ENCODE measurements around the gene TCF25.

The TCF25 gene

DNA sequence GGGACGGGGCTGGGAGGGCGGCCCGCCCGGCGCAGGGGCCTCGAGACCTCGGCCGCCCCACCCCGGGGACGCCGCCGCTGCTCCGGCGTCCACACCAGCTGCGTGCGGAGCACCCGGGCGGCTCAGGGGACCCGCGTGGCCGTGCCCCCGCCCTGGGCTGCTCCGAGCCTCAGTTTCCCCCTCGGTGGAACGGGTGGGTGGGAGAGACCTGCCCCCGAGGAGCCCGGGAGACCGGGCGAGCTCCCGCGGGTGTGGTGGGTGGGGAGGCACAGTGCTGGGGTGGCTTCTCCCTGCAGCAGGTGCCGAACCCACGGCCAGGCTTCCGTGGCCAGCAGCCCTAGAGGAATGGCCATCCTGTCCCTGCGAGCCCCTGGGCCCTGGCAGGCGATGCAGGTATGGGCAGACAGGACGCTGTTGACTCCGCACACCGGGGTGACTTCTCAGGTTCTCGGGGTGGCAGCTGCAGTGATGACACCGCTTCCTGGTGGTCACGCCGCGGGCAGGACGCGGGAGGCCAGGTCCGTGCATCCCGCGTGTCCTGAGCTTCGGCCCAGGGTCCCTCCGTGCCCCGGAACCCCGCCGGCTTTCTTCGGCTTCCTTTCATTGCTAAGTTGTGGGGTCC, 75.8 kb downstream of the TCF25 start:
- peak overlapping the region; percentile 78 for H3K9ac ChIP-seq (ENCODE audit: low read depth, low read length)
- H3K4me1 ChIP-seq (ENCODE audit: control insufficient read depth, insufficient read depth, low read length): peaks cover 16% of the 10 kb centered on the region
- H3K4me3 ChIP-seq (ENCODE audit: low read length): peak overlapping the region; percentile 87

DNA sequence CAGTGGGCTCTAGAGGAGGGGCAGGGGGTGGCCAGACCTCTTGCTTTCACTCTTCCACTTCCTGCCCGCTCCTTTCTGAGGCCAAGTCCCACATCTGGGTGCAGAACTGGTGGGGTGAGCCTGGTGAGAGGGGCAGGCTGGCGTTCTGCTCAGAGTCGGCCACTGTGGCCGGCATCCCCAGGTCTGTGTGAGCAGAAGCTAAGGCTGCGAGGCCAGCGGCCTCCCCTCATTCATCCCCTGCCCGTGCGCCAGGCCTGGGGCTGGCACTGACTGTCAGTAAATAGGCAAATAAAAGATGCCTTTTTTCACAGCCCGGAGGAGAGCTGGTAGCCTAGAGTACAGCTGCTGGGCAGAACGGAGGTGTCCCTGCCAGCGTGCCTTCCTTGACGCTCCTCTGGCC, 76.4 kb downstream of the TCF25 start:
- Histone ChIP-seq H3K27me3 (ENCODE audit: control insufficient read depth, insufficient read depth, low read length) (peaks cover 3% of the 10 kb centered on the region), H3K4me2 (ENCODE audit: low read length) (peak overlapping the region; percentile 95), H3K4me1 (ENCODE audit: control insufficient read depth, insufficient read depth, low read length) (peaks cover 16% of the 10 kb centered on the region), H3K4me3 (ENCODE audit: low read length) (peak overlapping the region; percentile 87), H3K36me3 (ENCODE audit: insufficient read depth, low read length) (no peaks in the 10 kb centered on the region), H3K9me3 (replicated peaks; ENCODE audit: low read length) (no peaks in the 10 kb centered on the region), H3K9ac (ENCODE audit: low read depth, low read length) (peak overlapping the region; percentile 78)

More for the DNA sequence above, 75.8 kb downstream of the TCF25 start:
- no peaks in the 10 kb centered on the region for H3K36me3 ChIP-seq (ENCODE audit: insufficient read depth, low read length)
- H3K27me3 ChIP-seq (ENCODE audit: control insufficient read depth, insufficient read depth, low read length): peaks cover 3% of the 10 kb centered on the region
- H3K4me2 ChIP-seq (ENCODE audit: low read length): peak overlapping the region; percentile 95
- no peaks in the 10 kb centered on the region for H3K9me3 ChIP-seq (replicated peaks; ENCODE audit: low read length)

DNA sequence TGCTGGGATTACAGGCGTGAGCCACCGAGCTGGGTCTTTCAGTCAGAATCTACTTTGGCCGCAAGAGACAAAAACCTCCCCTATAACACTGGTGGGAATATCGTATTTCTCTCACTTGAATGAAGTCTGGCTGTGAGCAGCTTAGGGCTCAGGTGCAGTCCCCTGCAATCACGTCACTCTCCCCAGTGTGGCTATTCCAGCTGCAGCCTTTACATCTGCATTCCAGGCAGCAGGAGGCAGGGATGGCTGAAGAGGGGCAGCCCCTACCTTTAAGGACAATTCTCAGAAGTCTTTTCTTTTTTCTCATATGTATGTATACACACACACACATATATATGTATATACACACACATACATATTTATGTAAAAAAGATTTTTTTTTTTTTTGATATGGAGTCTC, 78.1 kb downstream of the TCF25 start:
- no peak overlapping the region for H3K4me2 ChIP-seq (ENCODE audit: low read length)
- peaks cover 4% of the 10 kb centered on the region for H3K36me3 ChIP-seq (ENCODE audit: insufficient read depth, low read length)
- peaks cover 16% of the 10 kb centered on the region for H3K4me1 ChIP-seq (ENCODE audit: control insufficient read depth, insufficient read depth, low read length)
- no peaks in the 10 kb centered on the region for H3K27me3 ChIP-seq (ENCODE audit: control insufficient read depth, insufficient read depth, low read length)
- H3K9ac ChIP-seq (ENCODE audit: low read depth, low read length): no peak overlapping the region
- no peaks in the 10 kb centered on the region for H3K9me3 ChIP-seq (replicated peaks; ENCODE audit: low read length)
- H3K4me3 ChIP-seq (ENCODE audit: low read length): no peak overlapping the region

DNA sequence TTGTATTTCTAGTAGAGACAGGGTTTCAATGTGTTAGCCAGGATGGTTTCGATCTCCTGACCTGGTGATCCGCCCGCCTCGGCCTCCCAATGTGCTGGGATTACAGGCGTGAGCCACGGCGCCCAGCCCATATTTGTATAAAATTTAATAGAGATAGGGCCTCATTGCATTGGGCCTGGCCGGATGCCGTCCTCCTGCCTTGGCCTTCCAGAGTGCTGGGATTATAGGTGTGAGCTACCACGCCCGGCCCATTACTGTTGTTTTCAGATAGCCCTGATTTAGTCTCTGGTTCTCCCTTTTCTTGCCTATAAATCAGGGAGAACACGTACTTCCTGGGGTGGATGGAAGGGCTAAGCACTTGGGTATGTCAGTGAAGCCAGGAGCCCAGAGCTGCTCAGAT, 78.7 kb downstream of the TCF25 start:
- Histone ChIP-seq H3K36me3 (ENCODE audit: insufficient read depth, low read length) (peaks cover 9% of the 10 kb centered on the region), H3K4me3 (ENCODE audit: low read length) (no peak overlapping the region), H3K4me1 (ENCODE audit: control insufficient read depth, insufficient read depth, low read length) (peaks cover 16% of the 10 kb centered on the region), H3K9ac (ENCODE audit: low read depth, low read length) (no peak overlapping the region), H3K27me3 (ENCODE audit: control insufficient read depth, insufficient read depth, low read length) (no peaks in the 10 kb centered on the region), H3K9me3 (replicated peaks; ENCODE audit: low read length) (no peaks in the 10 kb centered on the region), H3K4me2 (ENCODE audit: low read length) (no peak overlapping the region)

DNA sequence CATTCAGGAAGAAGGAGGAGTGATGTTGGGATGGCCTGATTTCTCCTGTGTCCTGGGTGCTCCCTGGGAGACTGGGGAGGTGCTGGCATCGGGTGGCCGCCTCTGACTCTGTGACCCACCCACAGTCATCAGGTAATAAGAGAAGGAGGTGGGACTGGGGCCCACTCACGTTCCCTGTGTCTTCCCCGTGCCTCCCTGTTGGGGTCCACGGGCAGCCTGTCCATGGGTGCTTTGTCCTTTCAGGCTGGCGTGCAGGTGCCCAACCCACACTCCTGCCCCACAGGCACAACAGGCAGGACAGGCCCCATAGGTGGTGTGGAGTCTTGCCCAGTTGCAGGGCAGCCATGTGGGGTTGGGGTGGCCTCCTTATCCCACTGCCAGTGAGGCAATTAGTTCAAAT, 79.2 kb downstream of the TCF25 start:
- no peaks in the 10 kb centered on the region for H3K27me3 ChIP-seq (ENCODE audit: control insufficient read depth, insufficient read depth, low read length)
- no peak overlapping the region for H3K9ac ChIP-seq (ENCODE audit: low read depth, low read length)
- no peaks in the 10 kb centered on the region for H3K9me3 ChIP-seq (replicated peaks; ENCODE audit: low read length)
- H3K4me3 ChIP-seq (ENCODE audit: low read length): no peak overlapping the region
- H3K4me1 ChIP-seq (ENCODE audit: control insufficient read depth, insufficient read depth, low read length): peaks cover 14% of the 10 kb centered on the region
- no peak overlapping the region for H3K4me2 ChIP-seq (ENCODE audit: low read length)
- H3K36me3 ChIP-seq (ENCODE audit: insufficient read depth, low read length): peaks cover 13% of the 10 kb centered on the region

DNA sequence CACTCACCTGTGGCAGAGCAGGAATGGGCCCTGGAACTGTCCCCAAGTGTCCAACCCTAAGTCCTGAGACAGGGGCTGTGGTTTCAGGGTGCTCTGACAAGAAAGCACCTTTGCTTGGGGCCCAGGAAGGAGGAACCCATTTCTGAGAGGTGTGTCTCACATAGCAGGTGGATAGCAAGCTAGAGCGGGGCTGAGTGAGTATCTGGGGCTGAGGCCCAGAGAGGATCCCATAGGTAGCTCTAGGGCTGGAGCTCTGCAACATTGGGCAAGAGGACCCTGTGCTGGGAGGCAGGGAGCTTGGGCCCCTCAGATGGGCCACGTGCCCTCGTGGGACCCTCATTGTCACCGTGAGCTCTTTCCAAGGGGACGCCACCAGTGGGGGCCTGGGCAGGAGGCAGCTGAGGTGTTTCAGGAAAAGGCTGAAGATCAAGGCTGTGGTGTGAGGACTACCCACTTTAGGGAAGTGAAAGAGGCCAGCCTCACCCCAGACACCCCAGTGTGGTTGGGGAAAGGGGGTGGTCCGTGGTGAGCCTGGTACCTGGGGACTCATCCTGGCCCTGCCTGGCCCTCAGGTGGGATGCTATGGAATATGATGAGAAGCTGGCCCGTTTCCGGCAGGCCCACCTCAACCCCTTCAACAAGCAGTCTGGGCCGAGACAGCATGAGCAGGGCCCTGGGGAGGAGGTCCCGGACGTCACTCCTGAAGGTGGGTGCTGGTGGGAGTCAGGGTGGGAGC, 80.4 kb downstream of the TCF25 start:
- Histone ChIP-seq H3K27me3 (ENCODE audit: control insufficient read depth, insufficient read depth, low read length) (no peaks in the 10 kb centered on the region), H3K9ac (ENCODE audit: low read depth, low read length) (no peak overlapping the region), H3K36me3 (ENCODE audit: insufficient read depth, low read length) (peaks cover 25% of the 10 kb centered on the region), H3K4me1 (ENCODE audit: control insufficient read depth, insufficient read depth, low read length) (peaks cover 9% of the 10 kb centered on the region), H3K9me3 (replicated peaks; ENCODE audit: low read length) (no peaks in the 10 kb centered on the region), H3K4me3 (ENCODE audit: low read length) (no peak overlapping the region), H3K4me2 (ENCODE audit: low read length) (no peak overlapping the region)

DNA sequence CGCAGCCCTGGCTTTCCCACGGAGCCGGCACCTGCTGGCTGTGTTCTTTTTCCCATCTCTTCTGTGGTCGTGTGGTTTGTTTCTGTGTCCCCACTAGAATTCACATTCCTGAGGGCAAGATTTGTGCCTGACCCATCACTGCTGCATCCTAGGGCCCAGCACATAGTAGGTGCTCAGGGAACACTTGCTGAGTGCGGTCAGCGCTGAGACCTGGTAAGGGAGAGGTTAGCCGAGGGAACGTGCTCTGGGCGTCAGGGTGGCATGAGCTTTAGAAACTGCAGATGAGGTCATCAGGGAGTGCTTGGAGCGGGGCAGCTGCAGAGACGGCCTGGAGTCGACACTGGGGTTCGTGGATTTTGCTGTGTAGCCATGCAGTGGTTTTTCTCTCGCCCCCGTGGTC, 81.1 kb downstream of the TCF25 start:
- Histone ChIP-seq H3K36me3 (ENCODE audit: insufficient read depth, low read length) (peaks cover 30% of the 10 kb centered on the region), H3K9me3 (replicated peaks; ENCODE audit: low read length) (no peaks in the 10 kb centered on the region), H3K4me1 (ENCODE audit: control insufficient read depth, insufficient read depth, low read length) (peaks cover 5% of the 10 kb centered on the region), H3K27me3 (ENCODE audit: control insufficient read depth, insufficient read depth, low read length) (no peaks in the 10 kb centered on the region), H3K4me2 (ENCODE audit: low read length) (no peak overlapping the region), H3K4me3 (ENCODE audit: low read length) (no peak overlapping the region), H3K9ac (ENCODE audit: low read depth, low read length) (no peak overlapping the region)

DNA sequence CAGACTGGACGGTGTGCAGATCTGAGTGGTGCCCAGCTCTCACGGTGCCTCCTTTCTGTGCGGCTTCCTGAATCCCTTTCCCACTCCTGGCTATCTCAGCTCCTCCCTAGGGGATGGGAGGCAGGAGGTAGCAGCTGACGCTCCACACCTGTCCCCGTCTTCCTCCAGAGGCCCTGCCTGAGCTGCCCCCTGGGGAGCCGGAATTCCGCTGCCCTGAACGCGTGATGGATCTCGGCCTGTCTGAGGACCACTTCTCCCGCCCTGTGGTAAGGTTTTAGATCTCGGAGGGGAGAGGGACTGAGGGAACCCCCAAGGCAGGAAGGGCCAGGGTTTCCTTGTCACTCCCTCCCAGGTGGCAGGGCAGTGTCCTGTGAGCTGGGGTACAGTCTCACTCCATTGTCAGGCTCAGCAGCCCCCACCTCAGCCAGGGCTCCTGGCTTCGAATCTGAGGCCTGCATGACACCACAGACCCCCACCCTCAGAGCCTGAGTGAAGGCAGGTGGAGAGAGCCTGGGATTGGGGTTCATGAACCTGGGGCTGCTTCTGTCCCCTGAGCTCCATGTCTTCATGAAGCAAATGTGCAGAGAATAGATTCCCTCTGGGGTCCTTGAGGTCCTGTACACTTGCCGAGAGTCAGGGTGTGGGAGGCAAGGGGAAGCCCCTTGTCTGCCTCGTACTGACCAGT, 81.8 kb downstream of the TCF25 start:
- peaks cover 30% of the 10 kb centered on the region for H3K36me3 ChIP-seq (ENCODE audit: insufficient read depth, low read length)
- H3K9ac ChIP-seq (ENCODE audit: low read depth, low read length): no peak overlapping the region
- no peaks in the 10 kb centered on the region for H3K27me3 ChIP-seq (ENCODE audit: control insufficient read depth, insufficient read depth, low read length)
- no peak overlapping the region for H3K4me2 ChIP-seq (ENCODE audit: low read length)
- no peaks in the 10 kb centered on the region for H3K9me3 ChIP-seq (replicated peaks; ENCODE audit: low read length)
- no peak overlapping the region for H3K4me3 ChIP-seq (ENCODE audit: low read length)
- no peaks in the 10 kb centered on the region for H3K4me1 ChIP-seq (ENCODE audit: control insufficient read depth, insufficient read depth, low read length)

DNA sequence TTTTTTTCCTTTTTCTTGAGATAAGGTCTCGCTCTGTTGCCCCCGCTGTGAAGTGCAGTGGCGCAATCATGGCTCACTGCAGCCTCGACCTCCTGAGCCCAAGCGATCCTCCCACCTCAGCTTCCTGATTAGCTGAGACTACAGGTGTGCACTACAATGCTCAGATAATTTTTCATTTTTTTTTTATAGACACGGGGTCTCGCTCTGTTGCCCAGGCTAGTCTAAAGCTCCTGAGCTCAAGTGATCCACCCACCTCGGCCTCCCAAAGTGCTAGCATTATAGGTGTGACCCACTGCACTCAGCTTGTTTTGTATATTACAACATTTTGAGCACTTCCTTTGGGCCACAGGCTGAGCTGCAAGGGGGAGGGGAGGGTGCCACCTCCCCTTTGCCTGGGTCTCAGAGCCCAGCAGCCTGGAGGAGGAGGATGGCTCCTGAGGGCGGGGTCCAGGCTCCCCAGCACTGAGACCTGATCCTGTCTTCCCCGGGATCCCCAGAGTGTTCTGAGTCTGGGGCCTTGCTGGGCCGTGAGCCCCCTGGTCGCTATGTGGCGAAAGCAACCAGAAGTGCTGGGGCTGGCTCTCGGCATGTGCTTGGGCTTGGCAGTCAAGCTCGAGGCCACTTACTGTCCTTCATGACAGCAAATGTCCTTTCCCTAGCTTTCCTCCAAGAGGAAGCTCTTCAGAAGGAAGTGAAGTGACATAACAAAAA, 83.3 kb downstream of the TCF25 start:
- peaks cover 30% of the 10 kb centered on the region for H3K36me3 ChIP-seq (ENCODE audit: insufficient read depth, low read length)
- no peaks in the 10 kb centered on the region for H3K4me1 ChIP-seq (ENCODE audit: control insufficient read depth, insufficient read depth, low read length)
- no peak overlapping the region for H3K4me3 ChIP-seq (ENCODE audit: low read length)
- H3K4me2 ChIP-seq (ENCODE audit: low read length): no peak overlapping the region
- H3K27me3 ChIP-seq (ENCODE audit: control insufficient read depth, insufficient read depth, low read length): no peaks in the 10 kb centered on the region
- no peaks in the 10 kb centered on the region for H3K9me3 ChIP-seq (replicated peaks; ENCODE audit: low read length)
- no peak overlapping the region for H3K9ac ChIP-seq (ENCODE audit: low read depth, low read length)

DNA sequence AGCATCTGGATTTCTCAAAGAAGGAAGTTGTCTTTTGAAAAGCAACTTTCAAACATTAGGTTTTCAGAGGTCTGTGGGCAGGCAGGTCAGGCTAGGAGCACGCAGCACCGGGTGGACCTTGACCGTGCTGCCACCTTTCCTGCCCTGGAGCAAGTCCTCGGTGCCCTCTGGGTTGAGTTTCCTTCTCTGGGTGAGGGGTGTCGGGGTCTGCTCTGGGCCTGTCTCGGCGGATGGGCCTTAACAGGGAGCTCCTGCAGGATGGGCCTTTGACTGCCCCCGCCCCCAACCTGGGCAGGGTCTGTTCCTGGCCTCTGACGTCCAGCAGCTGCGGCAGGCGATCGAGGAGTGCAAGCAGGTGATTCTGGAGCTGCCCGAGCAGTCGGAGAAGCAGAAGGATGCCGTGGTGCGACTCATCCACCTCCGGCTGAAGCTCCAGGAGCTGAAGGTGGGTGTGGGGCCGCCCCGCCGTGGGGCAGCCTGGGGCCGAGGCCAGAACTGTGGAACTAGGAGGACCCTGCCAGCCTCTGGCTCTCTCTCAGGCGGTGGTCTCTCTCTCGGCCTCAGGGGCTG, 83.9 kb downstream of the TCF25 start:
- H3K9ac ChIP-seq (ENCODE audit: low read depth, low read length): no peak overlapping the region
- no peaks in the 10 kb centered on the region for H3K9me3 ChIP-seq (replicated peaks; ENCODE audit: low read length)
- no peak overlapping the region for H3K4me3 ChIP-seq (ENCODE audit: low read length)
- H3K27me3 ChIP-seq (ENCODE audit: control insufficient read depth, insufficient read depth, low read length): no peaks in the 10 kb centered on the region
- H3K4me2 ChIP-seq (ENCODE audit: low read length): no peak overlapping the region
- peaks cover 30% of the 10 kb centered on the region for H3K36me3 ChIP-seq (ENCODE audit: insufficient read depth, low read length)
- no peaks in the 10 kb centered on the region for H3K4me1 ChIP-seq (ENCODE audit: control insufficient read depth, insufficient read depth, low read length)

DNA sequence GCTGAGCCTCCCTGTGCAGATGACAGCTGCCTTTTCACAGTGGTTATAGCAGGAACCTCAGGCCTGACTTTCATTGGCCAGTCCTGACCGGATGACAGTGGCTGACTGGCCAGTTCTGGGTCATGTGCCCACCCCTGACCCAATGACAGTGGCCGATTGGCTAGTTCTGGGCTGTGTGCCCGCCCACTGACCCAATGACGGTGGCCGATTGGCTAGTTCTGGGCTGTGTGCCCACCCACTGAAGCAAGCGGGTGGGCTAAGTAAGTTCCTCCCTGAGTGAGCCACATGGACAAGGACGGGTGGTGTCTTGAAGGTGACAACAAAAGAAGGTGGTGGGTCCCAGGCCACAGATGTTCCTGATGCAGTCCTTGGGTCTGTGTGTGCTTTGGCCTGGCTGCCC, 84.7 kb downstream of the TCF25 start:
- Histone ChIP-seq H3K4me3 (ENCODE audit: low read length) (no peak overlapping the region), H3K27me3 (ENCODE audit: control insufficient read depth, insufficient read depth, low read length) (no peaks in the 10 kb centered on the region), H3K4me1 (ENCODE audit: control insufficient read depth, insufficient read depth, low read length) (no peaks in the 10 kb centered on the region), H3K4me2 (ENCODE audit: low read length) (no peak overlapping the region), H3K9ac (ENCODE audit: low read depth, low read length) (no peak overlapping the region), H3K9me3 (replicated peaks; ENCODE audit: low read length) (no peaks in the 10 kb centered on the region), H3K36me3 (ENCODE audit: insufficient read depth, low read length) (peaks cover 34% of the 10 kb centered on the region)

Data from skeletal muscle satellite cell (primary cell).